C4-2B (cell line): ENCODE results near the gene MLLT10.
"Not testable (repeated sequence)": the region's sequence is repeated elsewhere in the genome, so short reads cannot be mapped to it uniquely, and the experiment has no call there.

Experiments
- H3K27ac ChIP-seq: fragments of 450-650 bp; 2 replicates; pipeline ENCODE4 v1.5.1; 2017
- CTCF ChIP-seq: fragments of 450-650 bp; conservative IDR thresholded peaks from 2 replicates; pipeline ENCODE4 v1.5.1; 2017; ENCODE audit warnings: mild to moderate bottlenecking
- ZFX ChIP-seq: fragments of 450-650 bp; IDR thresholded peaks from 2 replicates; pipeline ENCODE4 v1.6.1; 2017

The MLLT10 gene

GRCh38 chr10:21705142-21705827 is 171.3 kb downstream of the MLLT10 start:
- TF ChIP-seq CTCF (no peak), ZFX (no peak)
- H3K27ac ChIP-seq: no peak overlapping the region

GRCh38 chr10:21705828-21706176 is 171.8 kb downstream of the MLLT10 start:
- TF ChIP-seq ZFX (no peak), CTCF (no peak)

GRCh38 chr10:21707498-21707897 is 173.5 kb downstream of the MLLT10 start:
- no peak overlapping the region for H3K27ac ChIP-seq
- TF ChIP-seq ZFX (no peak), CTCF (no peak)

More at GRCh38 chr10:21705828-21706176, 171.8 kb downstream of the MLLT10 start:
- H3K27ac ChIP-seq: no peak overlapping the region

- no peak overlapping the region for H3K27ac ChIP-seq
- TF ChIP-seq CTCF (no peak), ZFX (no peak)
These were observed 178.9 kb downstream of the MLLT10 start for GRCh38 chr10:21712975-21713374.

- H3K27ac ChIP-seq: no peak overlapping the region
- TF ChIP-seq CTCF: no peak
- no peak for TF ChIP-seq ZFX
These were observed 181.6 kb downstream of the MLLT10 start for GRCh38 chr10:21715531-21716195.

- not testable (repeated sequence) for H3K27ac ChIP-seq
These were observed 183.5 kb downstream of the MLLT10 start for GRCh38 chr10:21717437-21718054.

GRCh38 chr10:21719502-21719901 is 185.5 kb downstream of the MLLT10 start:
- no peak overlapping the region for H3K27ac ChIP-seq
- TF ChIP-seq ZFX: no peak
- no peak for TF ChIP-seq CTCF
